Body of pancreas (tissue), 4 donors: ENCODE measurements around the gene GMFB.
A peak's percentile ranks its signal among the peaks of the same experiment; 100 is the strongest.

ENCODE experiments used
- CTCF ChIP-seq, 7 experiments: fragments of 450-650 bp in 4 of 7; fragments of 200-600 bp in 3 of 7; sonication (generic) in 3 of 7; IDR thresholded peaks; one replicate each; pipeline ENCODE4 v1.5.1; 2016 to 2019; ENCODE audit warnings: antibody characterized with exemption in 7 of 7
- POLR2A ChIP-seq, 3 donors: fragments of 450-650 bp; IDR thresholded peaks; one replicate each; pipeline ENCODE4 v1.6.1; 2016; ENCODE audit warnings: antibody characterized with exemption in 3 of 3, mild to moderate bottlenecking in 2 of 3

GRCh38 chr14:54488318-54488645 lies 498 bp downstream of the GMFB start:
- TF ChIP-seq CTCF (IDR thresholded peaks at IDR 0.05) (peak in 2 of 7 experiments; percentile 23 to 24), POLR2A (IDR thresholded peaks at IDR 0.05) (no peak)
